Natural killer cell (primary cell): ENCODE measurements around the gene DEFB115. TPM values are rescaled to one million over a fixed set of nuclear protein-coding genes. Genes with fewer than 3 reads are reported as not detected.

Experiments
- ATAC-seq, 3 donors: fragments of 150-1000 bp in 2 of 3; fragments of 200-7000 bp in 1 of 3; cut with Tn5 transposase; 1 replicate in 1 of 3; 2 replicates in 2 of 3; pipeline ENCODE4 v1.10.0; 2021; ENCODE audit warnings: mild to moderate bottlenecking in 2 of 3, moderate library complexity in 2 of 3
- DNase-seq, 2 donors: peaks; one replicate each; pipeline versions ENCODE4 v3.0.0 to v3.0.0-alpha.2; 2013 to 2021; ENCODE audit warnings: mixed read lengths in 1 of 2
- H3K27ac ChIP-seq: one replicate; pipeline ENCODE4 v1.5.1; 2013; ENCODE audit warnings: mild to moderate bottlenecking, low read length
- H3K27me3 ChIP-seq: one replicate; pipeline ENCODE4 v1.6.1; 2013; ENCODE audit warnings: low read length; ENCODE audit not compliant: control insufficient read depth, insufficient read depth
- H3K36me3 ChIP-seq: one replicate; pipeline ENCODE4 v1.6.1; 2013; ENCODE audit warnings: low read length; ENCODE audit not compliant: control insufficient read depth, insufficient read depth
- H3K4me1 ChIP-seq: one replicate; pipeline ENCODE4 v1.6.1; 2013; ENCODE audit warnings: low read length; ENCODE audit not compliant: control insufficient read depth, insufficient read depth
- H3K4me3 ChIP-seq: one replicate; pipeline ENCODE4 v1.5.1; 2013; ENCODE audit warnings: low read length
- H3K9me3 ChIP-seq: one replicate; pipeline ENCODE4 v1.6.1; 2013; ENCODE audit warnings: low read length; ENCODE audit not compliant: control insufficient read depth, insufficient read depth
- H3K27ac Mint-ChIP-seq, 2 donors: one replicate each; pipeline ENCODE4 v1.8.0; 2022; ENCODE audit warnings: mild to moderate bottlenecking in 2 of 2, mixed read lengths in 2 of 2, moderate library complexity in 1 of 2
- H3K27me3 Mint-ChIP-seq, 2 donors: one replicate each; pipeline ENCODE4 v1.8.0; 2022; ENCODE audit warnings: low read depth in 2 of 2, mixed read lengths in 2 of 2
- H3K36me3 Mint-ChIP-seq: one replicate; pipeline ENCODE4 v1.8.0; 2022; ENCODE audit warnings: mixed read lengths
- H3K4me1 Mint-ChIP-seq, 2 donors: one replicate each; pipeline ENCODE4 v1.8.0; 2022; ENCODE audit warnings: mixed read lengths in 2 of 2
- H3K4me3 Mint-ChIP-seq: one replicate; pipeline ENCODE4 v1.8.0; 2022; ENCODE audit warnings: mild to moderate bottlenecking, moderate library complexity, mixed read lengths
- H3K9me3 Mint-ChIP-seq, 2 donors: one replicate each; pipeline ENCODE4 v1.8.0; 2022; ENCODE audit warnings: mixed read lengths in 2 of 2
- CTCF ChIP-seq: fragments of 200-600 bp; IDR thresholded peaks from one replicate; pipeline ENCODE4 v1.8.0; 2022; ENCODE audit warnings: antibody characterized with exemption
- WGBS: methylation state at CpG from one replicate; pipeline ENCODE4 v1.1.7; 2013; ENCODE audit warnings: missing lambda C conversion rate; ENCODE audit not compliant: insufficient coverage; 5-methylcytosine and 5-hydroxymethylcytosine counted together
- intact Hi-C: fragments of 100-400 bp; cut with micrococcal nuclease; formaldehyde crosslinking; loops from one replicate; pipeline ENCODE4 v1.14.2; 2022
- total RNA-seq, 4 donors: library from RNA; stranded (reverse); fragments of 120-200 nt in 1 of 4; gene quantifications; one replicate each; pipeline versions ENCODE4 v1.2.3 to v1.2.4, GENCODE V29; 2013 to 2022

DEFB115 gene
- total RNA-seq, 3 donors from 2014 or later (not counting 1 experiment from before 2014, with no cell fraction given), result not detected

- Histone ChIP-seq H3K4me1 (no peaks in the 10 kb centered on the region), H3K4me3 (no peak within 1 kb of the TSS), H3K9me3 (no peaks in the 10 kb centered on the region), H3K36me3 (no peaks in the 10 kb centered on the region), H3K27me3 (no peaks in the 10 kb centered on the region), H3K27ac (no peak within 1 kb of the TSS)
- no peak for ATAC-seq
- H3K4me3 Mint-ChIP-seq, result no peak within 1 kb of the TSS
- DNase-seq, result no peak
- no peaks in the 10 kb centered on the region for H3K4me1 Mint-ChIP-seq
- intact Hi-C loops, result no loop called here
- WGBS, result 49% methylated on average over 5 of the region's 8 CpGs
- TF ChIP-seq CTCF, result no peak
- peaks cover 2 to 14% of the 10 kb centered on the region in 2 donors for H3K9me3 Mint-ChIP-seq
- no peaks in the 10 kb centered on the region for H3K36me3 Mint-ChIP-seq
- H3K27me3 Mint-ChIP-seq, result no peaks in the 10 kb centered on the region
- H3K27ac Mint-ChIP-seq, result no peak within 1 kb of the TSS
Observed at GRCh38 chr20:31308535-31309162, 51.2 kb downstream of the DEFB115 start, which contains the start of gene DEFB116. Gene DEFB116, minus strand, starts transcription at chr20:31308585. Its CDS starts 0 bp downstream, at chr20:31308585.

Other genes starting within 250 kb of the DEFB115 start
- not detected for gene DEFB116, start 50.9 kb downstream of the DEFB115 start, total RNA-seq
- not detected for gene DEFB118, start 110.9 kb downstream of the DEFB115 start, total RNA-seq
- not detected for gene DEFB119, start 132.9 kb downstream of the DEFB115 start, total RNA-seq
- not detected for gene DEFB121, start 148.6 kb downstream of the DEFB115 start, total RNA-seq
- gene DEFB123, start 183.0 kb downstream of the DEFB115 start, total RNA-seq, result not detected
- gene DEFB124, start 217.5 kb downstream of the DEFB115 start, total RNA-seq, result not detected
- not detected for gene REM1, start 217.6 kb downstream of the DEFB115 start, total RNA-seq